Pancreas (tissue), 10 donors: Measurements from ENCODE around the gene CLDN16. TPM values are rescaled to one million over a fixed set of nuclear protein-coding genes. Genes with fewer than 3 reads are reported as not detected.

Experiments used
- ATAC-seq, 4 donors: fragments of 200-7000 bp; cut with Tn5 transposase; one replicate each; pipeline versions ENCODE4 v1.8.0 to v1.9.1; 2020; ENCODE audit warnings: mild to moderate bottlenecking in 4 of 4, moderate library complexity in 4 of 4
- DNase-seq, 6 donors: peaks; one replicate each; pipeline ENCODE4 v3.0.0-alpha.2; 2020
- FAIRE-seq: peaks from 2 replicates; lab custom pipeline; 2012; peaks lifted over from hg19 to GRCh38; lab: Jason Lieb, UNC
- H3K27ac ChIP-seq, 4 donors: fragments of 200-600 bp; sonication (generic); 1 replicate in 3 of 4; 2 replicates in 1 of 4; pipeline versions ENCODE4 v1.5.0 to v1.8.0; 2020
- H3K27me3 ChIP-seq, 4 donors: fragments of 200-600 bp; one replicate each; pipeline ENCODE4 v1.8.0; 2021
- H3K36me3 ChIP-seq, 3 donors: fragments of 200-600 bp; sonication (generic) in 1 of 3; one replicate each; pipeline versions ENCODE4 v1.5.0 to v1.8.0; 2020 to 2021
- H3K4me1 ChIP-seq, 3 donors: fragments of 200-600 bp; one replicate each; pipeline ENCODE4 v1.8.0; 2021
- H3K4me3 ChIP-seq, 4 donors: fragments of 200-600 bp; sonication (generic) in 2 of 4; one replicate each; pipeline versions ENCODE4 v1.5.0 to v1.8.0; 2020 to 2021
- H3K9me3 ChIP-seq, 4 donors: fragments of 200-600 bp; one replicate each; pipeline ENCODE4 v1.8.0; 2021
- CTCF ChIP-seq, 4 donors: fragments of 200-600 bp; sonication (generic) in 3 of 4; IDR thresholded peaks; one replicate each; pipeline versions ENCODE4 v1.5.0 to v1.8.0; 2021; ENCODE audit warnings: antibody characterized with exemption in 4 of 4
- WGBS, 2 donors: extraction: QIAGEN DNeasy Blood & Tissue Kit; methylation state at CpG; one replicate each; pipeline ENCODE4 v1.1.7; 2013; 5-methylcytosine and 5-hydroxymethylcytosine counted together
- intact Hi-C, 3 donors: fragments of 100-400 bp; cut with DNase I; formaldehyde crosslinking; loops; one replicate each; pipeline versions ENCODE4 v1.11.1 to v1.14.2; 2022
- polyA plus RNA-seq, 2 donors: library from polyadenylated mRNA; stranded (reverse); fragments of 200-250 nt; gene quantifications; one replicate each; pipeline ENCODE4 v1.2.3, GENCODE V29; 2013
- total RNA-seq, 6 donors: library from RNA; stranded (reverse); fragmentation: NEBNext Ultra II Directional in 4 of 6; extraction: Animal tissue kit (Norgen Biotek cat#: 25700) in 4 of 6; gene quantifications; one replicate each; pipeline versions ENCODE4 v1.2.1 to v1.2.4, GENCODE V29; 2021 to 2023
- donor health status: healthy with polysubstance abuse.
- donor health status: DM: no; HTN: no; CAD: no; lungs with moderate emphysema.
- donor health status: DM: no; HTN: no; CAD: no.
- donor health status: control.
- donor health status: control.
- donor health status: Bipolar disorder and iron deficiency.
- donor health status: DM: yes; HTN: yes; CAD: no.
- donor health status: DM: no; HTN: no; CAD: no.
- donor health status: DM: no; HTN: no; CAD: no.
- donor health status: DM: yes; HTN: yes; CAD: no.

The CLDN16 gene
- total and polyA plus RNA-seq, 8 donors: 0.09 to 1.8 (median 0.36) TPM

- WGBS, 2 donors: 90 to 94% methylated on average over 1 of the region's 1 CpG
- H3K4me1 ChIP-seq: peaks cover 0 to 16% (median 13%) of the 10 kb centered on the region in 3 donors
- H3K4me3 ChIP-seq: no peak overlapping the region
- no peaks in the 10 kb centered on the region for H3K36me3 ChIP-seq
- TF ChIP-seq CTCF (IDR thresholded peaks at IDR 0.05): no peak
- H3K27me3 ChIP-seq: peaks cover 0 to 26% (median 2%) of the 10 kb centered on the region in 4 donors
- H3K9me3 ChIP-seq: no peaks in the 10 kb centered on the region
- H3K27ac ChIP-seq: no peak overlapping the region
- no peak for DNase-seq
- ATAC-seq: no peak
- intact Hi-C loops: no loop called here
- FAIRE-seq: no peak
These were observed 68.8 kb downstream of the CLDN16 start for GRCh38 chr3:190456770-190457169.

- FAIRE-seq (no peak), ATAC-seq (no peak), DNase-seq (no peak)
- TF ChIP-seq CTCF (IDR thresholded peaks at IDR 0.05): no peak
- 43 to 63% methylated on average over 2 of the region's 2 CpGs for WGBS, 2 donors
- Histone ChIP-seq H3K4me3 (no peak overlapping the region), H3K27me3 (peaks cover 0 to 26% (median 2%) of the 10 kb centered on the region in 4 donors), H3K9me3 (no peaks in the 10 kb centered on the region), H3K27ac (no peak overlapping the region), H3K36me3 (no peaks in the 10 kb centered on the region), H3K4me1 (peaks cover 0 to 16% (median 13%) of the 10 kb centered on the region in 3 donors)
- intact Hi-C loops: no loop called here
These were observed 70.1 kb downstream of the CLDN16 start for GRCh38 chr3:190458040-190458439.

Other genes with a start within 250 kb of the CLDN16 start
- gene CLDN1, start 65.7 kb upstream of the CLDN16 start, total RNA-seq: 100 to 1,000 TPM in 1 of 6 donors, 10 to 100 TPM in 5; 20.6 to 107 (median 28.3) TPM
- 10 to 100 TPM; 26.7 to 36.2 TPM for gene CLDN1, start 65.7 kb upstream of the CLDN16 start, polyA plus RNA-seq
- not detected for gene TMEM207, start 61.7 kb downstream of the CLDN16 start, total RNA-seq
- not detected for gene TMEM207, start 61.7 kb downstream of the CLDN16 start, polyA plus RNA-seq
- 1 to 10 TPM; 3.0 to 9.3 (median 3.7) TPM for gene IL1RAP, start 125.9 kb downstream of the CLDN16 start, total RNA-seq
- gene IL1RAP, start 125.9 kb downstream of the CLDN16 start, polyA plus RNA-seq: 1 to 10 TPM in 1 of 2 donors, under 1 TPM in 1; 0.49 to 1.6 TPM